Measurements from ENCODE around the gene GAS6.

Gene GAS6

GRCh38 chr13:113889467-113889866 is 25.6 kb upstream of the GAS6 start:
- ChIA-PET POLR2A (no interaction called here), CTCF (interaction anchor here (0.6 kb wide), 1 partner anchor 82 kb away, joined by 4 read pairs; no protein-coding TSS in a partner anchor)

More at GRCh38 chr13:113889467-113889866, 25.6 kb upstream of the GAS6 start:
- Histone ChIP-seq H3K4me1 (ENCODE audit: control insufficient read depth, insufficient read depth, low read length) (no peaks in the 10 kb centered on the region), H3K9me3 (ENCODE audit: control insufficient read depth, insufficient read depth, low read depth, low read length) (no peaks in the 10 kb centered on the region), H3K4me3 (ENCODE audit: low read depth, low read length) (no peak overlapping the region), H3K36me3 (ENCODE audit: control insufficient read depth in 2 of 2, insufficient read depth in 1 of 2, low read length in 2 of 2) (no peaks in the 10 kb centered on the region), H3K27ac (ENCODE audit: extremely low read depth, low read depth, low read length) (no peak overlapping the region)
- TF ChIP-seq ZBTB21 (tag by site-specific recombination; IDR thresholded peaks at IDR 0.05) (no peak), ZIC2 (tag by site-specific recombination; IDR thresholded peaks at IDR 0.05) (no peak), ZNF37A (tag by site-specific recombination; IDR thresholded peaks at IDR 0.05) (no peak), ZNF404 (tag by site-specific recombination; IDR thresholded peaks at IDR 0.05) (no peak), ZSCAN23 (tag by site-specific recombination; IDR thresholded peaks at IDR 0.05) (no peak), ZBTB49 (tag by site-specific recombination; IDR thresholded peaks at IDR 0.05; ENCODE audit: low read depth) (no peak), REST (tag by site-specific recombination; IDR thresholded peaks at IDR 0.05) (no peak), ZNF280C (tag by site-specific recombination; IDR thresholded peaks at IDR 0.05) (no peak), ZNF843 (tag by site-specific recombination; IDR thresholded peaks at IDR 0.05) (no peak), ZNF366 (tag by site-specific recombination; conservative IDR thresholded peaks at IDR 0.05) (no peak), ZNF654 (tag by site-specific recombination; IDR thresholded peaks at IDR 0.05; ENCODE audit: low read depth) (no peak), ZNF302 (tag by site-specific recombination; IDR thresholded peaks at IDR 0.05; ENCODE audit: low read depth) (no peak)
- TF ChIP-seq, protein P1, sequence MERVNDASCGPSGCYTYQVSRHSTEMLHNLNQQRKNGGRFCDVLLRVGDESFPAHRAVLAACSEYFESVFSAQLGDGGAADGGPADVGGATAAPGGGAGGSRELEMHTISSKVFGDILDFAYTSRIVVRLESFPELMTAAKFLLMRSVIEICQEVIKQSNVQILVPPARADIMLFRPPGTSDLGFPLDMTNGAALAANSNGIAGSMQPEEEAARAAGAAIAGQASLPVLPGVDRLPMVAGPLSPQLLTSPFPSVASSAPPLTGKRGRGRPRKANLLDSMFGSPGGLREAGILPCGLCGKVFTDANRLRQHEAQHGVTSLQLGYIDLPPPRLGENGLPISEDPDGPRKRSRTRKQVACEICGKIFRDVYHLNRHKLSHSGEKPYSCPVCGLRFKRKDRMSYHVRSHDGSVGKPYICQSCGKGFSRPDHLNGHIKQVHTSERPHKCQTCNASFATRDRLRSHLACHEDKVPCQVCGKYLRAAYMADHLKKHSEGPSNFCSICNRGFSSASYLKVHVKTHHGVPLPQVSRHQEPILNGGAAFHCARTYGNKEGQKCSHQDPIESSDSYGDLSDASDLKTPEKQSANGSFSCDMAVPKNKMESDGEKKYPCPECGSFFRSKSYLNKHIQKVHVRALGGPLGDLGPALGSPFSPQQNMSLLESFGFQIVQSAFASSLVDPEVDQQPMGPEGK (tag by site-specific recombination; IDR thresholded peaks at IDR 0.05), result no peak

Measured in HEK293 (cell line).